Loucy (cell line): ENCODE results near the gene ENTPD1.

Experiments
- EZH2phosphoT487 ChIP-seq: fragments of 200-600 bp; IDR thresholded peaks from 2 replicates; pipeline ENCODE4 v1.6.1; 2018; ENCODE audit warnings: antibody characterized with exemption, mild to moderate bottlenecking, moderate library complexity, borderline replicate concordance
- TF ChIP-seq, protein P1 (sequence below): fragments of 200-600 bp; sonication (generic); conservative IDR thresholded peaks from 2 replicates; pipeline ENCODE4 v1.5.1; 2014; ENCODE audit warnings: mild to moderate bottlenecking, antibody characterized with exemption, low read length

DNA sequence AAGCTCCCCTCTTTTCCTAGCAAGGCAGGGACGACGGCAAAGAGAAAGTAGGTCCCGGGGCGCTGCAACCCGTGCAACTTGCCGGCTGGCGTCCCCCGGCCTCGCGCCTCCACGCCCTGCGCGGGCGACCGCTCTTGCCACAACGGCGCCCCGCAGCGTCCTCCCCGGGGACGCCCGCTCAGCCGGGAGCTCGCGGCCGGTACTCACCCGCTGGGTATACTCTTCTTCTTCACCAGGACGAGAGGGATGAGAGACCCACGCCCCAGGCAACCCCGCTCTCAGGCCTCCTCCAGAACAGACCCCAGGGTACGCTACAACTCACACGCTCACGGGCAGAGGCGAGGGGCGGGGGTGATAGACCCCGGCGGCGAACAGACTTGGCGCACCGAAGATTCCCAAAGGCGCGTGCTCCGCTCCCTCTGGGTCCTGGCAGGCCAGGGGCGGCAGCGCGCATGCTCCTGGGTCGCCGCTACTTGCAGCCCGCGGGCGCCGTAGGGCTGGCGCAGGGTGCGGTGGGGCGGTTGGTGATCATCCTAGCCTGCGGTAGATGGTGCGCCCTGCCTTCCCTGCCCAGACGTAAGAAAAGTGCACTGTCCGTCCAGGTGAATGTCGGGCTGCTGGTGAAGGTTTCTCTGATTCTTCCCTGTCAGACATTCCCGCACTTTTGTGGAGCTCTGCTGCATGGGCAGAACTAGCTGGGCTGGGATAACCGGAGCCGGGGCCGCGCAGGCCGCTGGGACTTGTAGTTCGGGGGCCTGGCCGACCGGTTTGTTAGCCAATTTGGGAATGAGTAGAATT, 151.7 kb downstream of the ENTPD1 start, which contains the start of gene CC2D2B:
- TF ChIP-seq, protein P1, sequence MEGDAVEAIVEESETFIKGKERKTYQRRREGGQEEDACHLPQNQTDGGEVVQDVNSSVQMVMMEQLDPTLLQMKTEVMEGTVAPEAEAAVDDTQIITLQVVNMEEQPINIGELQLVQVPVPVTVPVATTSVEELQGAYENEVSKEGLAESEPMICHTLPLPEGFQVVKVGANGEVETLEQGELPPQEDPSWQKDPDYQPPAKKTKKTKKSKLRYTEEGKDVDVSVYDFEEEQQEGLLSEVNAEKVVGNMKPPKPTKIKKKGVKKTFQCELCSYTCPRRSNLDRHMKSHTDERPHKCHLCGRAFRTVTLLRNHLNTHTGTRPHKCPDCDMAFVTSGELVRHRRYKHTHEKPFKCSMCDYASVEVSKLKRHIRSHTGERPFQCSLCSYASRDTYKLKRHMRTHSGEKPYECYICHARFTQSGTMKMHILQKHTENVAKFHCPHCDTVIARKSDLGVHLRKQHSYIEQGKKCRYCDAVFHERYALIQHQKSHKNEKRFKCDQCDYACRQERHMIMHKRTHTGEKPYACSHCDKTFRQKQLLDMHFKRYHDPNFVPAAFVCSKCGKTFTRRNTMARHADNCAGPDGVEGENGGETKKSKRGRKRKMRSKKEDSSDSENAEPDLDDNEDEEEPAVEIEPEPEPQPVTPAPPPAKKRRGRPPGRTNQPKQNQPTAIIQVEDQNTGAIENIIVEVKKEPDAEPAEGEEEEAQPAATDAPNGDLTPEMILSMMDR, result no peak
- no peak for TF ChIP-seq EZH2phosphoT487
